HG02798 (cell line): Measurements from ENCODE around the gene CD6.

Experiments
- ATAC-seq: cut with Tn5 transposase; IDR thresholded peaks from one replicate; pipeline ENCODE4 v1.9.1; 2021; ENCODE audit warnings: mild to moderate bottlenecking; ENCODE audit not compliant: unreplicated experiment, poor library complexity

Gene CD6

DNA sequence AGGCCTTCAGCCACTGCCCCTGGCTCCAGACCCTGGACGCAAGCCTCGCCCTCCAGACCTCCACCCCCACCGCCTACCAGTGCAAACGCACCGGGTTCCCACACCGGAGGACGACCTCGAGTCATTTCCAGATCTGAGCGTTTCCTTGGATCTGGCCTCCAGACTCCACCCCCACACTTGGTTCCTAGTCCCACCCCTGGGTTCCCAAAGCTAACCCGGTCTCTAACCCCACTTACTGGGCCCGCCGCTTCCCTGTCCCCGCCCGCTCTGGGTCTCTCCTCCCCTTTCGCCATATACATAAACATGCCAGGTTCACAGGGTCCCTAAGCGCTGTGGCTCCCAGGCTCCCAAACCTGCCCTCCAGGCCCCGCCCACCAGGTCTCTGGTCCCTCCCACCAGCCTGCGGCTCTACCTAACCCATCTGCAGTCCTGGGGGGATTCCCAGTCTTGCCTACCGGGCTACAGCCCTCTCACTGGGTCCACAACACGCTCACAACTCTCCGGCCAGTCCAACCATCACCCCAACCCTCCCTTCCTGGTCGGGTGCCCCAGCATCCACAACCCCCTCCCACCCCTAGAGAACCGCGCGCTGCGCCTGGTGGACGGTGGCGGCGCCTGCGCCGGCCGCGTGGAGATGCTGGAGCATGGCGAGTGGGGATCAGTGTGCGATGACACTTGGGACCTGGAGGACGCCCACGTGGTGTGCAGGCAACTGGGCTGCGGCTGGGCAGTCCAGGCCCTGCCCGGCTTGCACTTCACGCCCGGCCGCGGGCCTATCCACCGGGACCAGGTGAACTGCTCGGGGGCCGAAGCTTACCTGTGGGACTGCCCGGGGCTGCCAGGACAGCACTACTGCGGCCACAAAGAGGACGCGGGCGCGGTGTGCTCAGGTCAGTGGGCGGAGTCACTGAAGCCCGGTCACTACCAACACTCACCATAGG, 36.7 kb downstream of the CD6 start:
- no peak for ATAC-seq

DNA sequence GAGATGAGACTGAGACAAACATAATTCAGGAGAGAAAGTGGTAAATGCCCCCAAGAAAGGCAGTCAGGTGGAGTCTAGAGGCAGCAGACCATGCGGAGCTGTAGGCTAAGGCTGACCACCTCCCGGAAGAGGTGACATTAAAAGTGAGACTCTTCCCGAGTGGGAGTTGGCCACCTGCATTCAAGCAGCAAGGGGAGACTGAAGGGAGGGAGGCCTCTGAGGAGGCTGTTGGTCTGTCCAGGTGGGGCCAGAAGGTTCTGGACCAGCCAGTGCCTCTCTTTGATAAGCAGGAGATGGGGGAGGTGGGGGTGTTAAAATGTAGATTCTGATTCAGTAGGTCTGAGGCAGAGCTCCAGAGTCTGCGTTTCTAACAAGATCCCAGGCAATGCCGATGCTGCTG, 37.5 kb downstream of the CD6 start:
- ATAC-seq: no peak

DNA sequence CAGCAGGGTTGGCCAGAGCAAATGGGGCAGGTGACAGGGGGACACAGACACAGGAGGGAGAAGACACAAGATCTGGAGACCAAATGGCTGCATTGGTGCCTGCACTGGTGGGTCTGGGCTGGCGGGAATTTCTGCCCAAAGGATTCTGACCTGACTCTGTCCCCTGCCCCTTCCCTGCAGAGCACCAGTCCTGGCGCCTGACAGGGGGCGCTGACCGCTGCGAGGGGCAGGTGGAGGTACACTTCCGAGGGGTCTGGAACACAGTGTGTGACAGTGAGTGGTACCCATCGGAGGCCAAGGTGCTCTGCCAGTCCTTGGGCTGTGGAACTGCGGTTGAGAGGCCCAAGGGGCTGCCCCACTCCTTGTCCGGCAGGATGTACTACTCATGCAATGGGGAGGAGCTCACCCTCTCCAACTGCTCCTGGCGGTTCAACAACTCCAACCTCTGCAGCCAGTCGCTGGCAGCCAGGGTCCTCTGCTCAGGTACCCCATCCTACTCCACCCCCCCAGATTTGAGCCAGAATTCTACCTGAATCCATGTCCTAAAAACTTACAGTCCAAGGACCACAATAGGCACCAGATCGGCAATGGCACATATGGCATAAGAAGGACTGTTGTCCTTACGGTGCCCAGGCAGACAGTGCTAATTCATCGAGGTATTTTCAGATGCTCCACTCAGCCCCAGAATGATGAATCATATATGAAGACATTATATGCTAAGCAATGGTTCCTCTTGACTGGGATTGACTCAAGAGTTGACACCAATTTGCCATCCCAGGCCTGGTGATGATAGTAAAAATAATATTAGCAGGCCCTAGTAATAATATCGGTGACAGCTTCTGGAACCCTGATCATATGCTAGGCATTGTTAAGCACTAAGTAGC, 38.2 kb downstream of the CD6 start:
- no peak for ATAC-seq

DNA sequence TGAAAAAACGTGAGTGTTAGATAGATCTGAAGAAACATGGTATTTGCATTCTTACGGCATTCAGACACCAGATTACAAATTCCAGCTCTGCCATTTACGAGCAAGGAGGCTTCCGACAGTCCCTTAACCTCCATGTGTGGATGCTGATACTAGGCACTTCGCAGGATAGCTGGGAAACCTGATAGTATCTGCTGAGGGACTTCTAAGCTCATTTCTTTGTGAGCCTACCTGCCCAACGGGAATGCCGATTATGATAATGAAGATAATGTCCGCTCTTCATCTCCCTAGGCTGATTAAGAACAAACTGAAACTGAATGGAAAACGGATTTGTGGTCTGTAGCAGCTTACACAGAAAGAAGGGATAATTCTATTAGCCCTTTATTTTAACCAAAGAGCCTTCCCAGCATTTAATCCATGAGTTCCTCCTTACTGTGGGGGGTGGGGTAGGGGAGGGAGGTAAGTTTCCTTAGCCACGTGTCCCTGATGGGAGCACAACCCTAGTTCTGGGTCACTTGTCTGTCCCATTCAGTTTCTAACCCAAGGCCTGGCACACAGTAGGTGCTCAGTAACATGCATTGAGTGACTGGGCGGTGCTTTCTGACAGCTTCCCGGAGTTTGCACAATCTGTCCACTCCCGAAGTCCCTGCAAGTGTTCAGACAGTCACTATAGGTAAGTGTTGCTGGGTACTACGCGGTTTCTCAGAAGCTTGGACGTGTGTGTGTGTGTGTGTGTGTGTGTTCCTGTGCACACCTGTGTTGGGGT, 39.2 kb downstream of the CD6 start:
- ATAC-seq: no peak

DNA sequence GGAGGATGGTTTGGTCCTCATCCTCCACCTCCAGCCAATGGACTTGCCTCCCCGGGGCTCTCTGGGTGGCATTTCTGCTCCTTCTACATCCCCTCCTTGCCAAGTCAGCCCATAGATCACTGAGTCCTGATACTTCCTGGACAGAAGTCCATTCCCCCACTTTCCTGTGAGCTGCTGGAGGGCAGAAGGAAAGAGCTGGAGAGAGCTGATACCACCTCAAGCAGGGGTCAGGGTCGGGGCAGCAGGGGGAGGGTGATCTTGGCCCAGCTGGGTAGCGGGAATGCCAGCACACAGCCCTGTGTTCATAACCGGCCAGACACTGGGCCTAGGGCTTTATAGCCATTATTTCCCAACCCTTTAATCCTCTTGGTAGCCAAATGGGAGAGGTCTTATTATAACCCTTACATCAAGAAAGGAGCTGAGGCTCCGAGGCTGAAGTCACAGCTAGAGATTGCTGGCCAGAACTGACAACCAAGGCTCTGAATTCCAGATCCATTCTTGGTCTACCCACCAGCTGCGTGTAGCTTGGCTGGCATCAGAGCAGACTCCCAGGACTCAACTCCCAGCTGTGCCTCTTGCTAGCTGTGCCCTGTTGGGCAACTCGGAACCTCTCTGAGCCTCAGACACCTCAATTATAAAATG, 39.9 kb downstream of the CD6 start:
- no peak for ATAC-seq

DNA sequence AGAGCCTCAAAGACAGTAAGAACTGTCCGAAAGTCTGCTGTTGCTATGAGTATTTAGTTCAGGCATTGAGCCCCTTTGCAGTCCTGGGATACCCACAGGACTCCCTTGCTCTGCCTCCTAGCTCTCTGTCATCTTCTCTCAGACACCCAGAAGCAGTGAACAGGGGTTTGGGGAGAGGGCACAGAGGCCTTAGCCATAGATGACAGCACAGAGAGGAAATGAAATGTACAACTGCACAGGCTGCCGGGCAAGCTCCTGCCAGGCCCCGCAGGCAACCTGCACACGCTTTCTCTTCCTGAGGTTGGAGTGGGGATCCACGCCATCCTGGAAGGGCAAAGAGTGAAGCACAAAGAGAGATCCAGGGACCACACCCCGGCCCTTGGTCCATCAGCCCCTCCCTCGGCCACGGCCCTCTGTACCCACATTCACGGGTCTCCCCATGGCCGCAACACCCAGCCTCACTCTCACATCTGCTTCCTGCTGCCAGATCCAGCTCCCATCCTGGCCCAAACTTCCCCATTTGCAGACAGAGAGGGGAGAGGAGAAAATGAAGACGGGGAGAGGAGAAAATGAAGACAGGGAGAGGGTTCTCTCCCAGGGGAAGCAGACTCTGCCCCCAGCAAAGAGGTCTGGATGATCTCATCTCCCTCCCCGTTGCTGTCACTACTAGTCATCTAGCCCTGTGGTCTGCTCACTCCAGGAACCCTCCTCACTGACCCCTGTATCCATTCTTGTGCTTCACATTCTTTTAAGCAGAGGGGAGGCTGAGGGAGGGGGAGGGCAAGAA, 40.7 kb downstream of the CD6 start:
- no peak for ATAC-seq

DNA sequence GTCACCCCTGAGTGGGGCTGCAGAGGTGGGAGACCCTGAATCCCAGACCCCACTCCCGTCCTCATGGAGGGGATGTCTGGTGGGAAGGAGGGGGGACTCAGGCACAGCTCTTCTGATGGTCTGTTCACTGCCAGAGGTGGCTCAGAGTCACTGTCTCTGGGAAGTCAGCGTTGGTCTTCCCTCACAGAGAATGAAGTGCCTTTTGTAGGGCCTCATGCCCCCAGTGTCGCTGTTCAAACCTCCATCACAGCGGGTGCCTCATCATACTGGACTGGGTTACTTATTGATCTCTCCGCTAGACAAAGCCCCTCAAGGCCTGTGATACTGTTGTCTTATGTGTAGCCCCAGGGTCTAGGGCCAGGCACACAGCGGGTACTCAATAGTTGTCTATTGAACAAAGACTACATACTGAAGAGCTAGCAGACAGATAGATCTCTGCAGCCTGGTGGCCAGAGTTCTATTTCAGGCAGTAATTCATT, 41.3 kb downstream of the CD6 start:
- ATAC-seq: no peak

DNA sequence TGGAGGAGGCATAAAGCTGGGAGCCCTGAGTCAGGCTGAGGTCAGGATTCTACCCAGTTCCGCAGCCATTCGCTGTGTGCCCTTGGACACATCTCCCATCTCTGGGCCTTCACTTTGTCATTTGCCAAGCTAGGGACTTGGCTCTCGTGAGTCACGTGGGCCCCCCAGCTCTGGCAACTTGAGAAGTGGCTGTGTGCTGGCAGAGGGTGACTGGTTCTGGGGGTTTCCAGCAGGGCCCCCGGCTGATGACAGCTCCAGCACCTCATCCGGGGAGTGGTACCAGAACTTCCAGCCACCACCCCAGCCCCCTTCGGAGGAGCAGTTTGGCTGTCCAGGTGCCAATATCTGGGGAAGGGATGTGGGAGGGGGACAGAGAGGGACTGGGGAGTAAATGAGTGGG, 46.6 kb downstream of the CD6 start:
- no peak for ATAC-seq

DNA sequence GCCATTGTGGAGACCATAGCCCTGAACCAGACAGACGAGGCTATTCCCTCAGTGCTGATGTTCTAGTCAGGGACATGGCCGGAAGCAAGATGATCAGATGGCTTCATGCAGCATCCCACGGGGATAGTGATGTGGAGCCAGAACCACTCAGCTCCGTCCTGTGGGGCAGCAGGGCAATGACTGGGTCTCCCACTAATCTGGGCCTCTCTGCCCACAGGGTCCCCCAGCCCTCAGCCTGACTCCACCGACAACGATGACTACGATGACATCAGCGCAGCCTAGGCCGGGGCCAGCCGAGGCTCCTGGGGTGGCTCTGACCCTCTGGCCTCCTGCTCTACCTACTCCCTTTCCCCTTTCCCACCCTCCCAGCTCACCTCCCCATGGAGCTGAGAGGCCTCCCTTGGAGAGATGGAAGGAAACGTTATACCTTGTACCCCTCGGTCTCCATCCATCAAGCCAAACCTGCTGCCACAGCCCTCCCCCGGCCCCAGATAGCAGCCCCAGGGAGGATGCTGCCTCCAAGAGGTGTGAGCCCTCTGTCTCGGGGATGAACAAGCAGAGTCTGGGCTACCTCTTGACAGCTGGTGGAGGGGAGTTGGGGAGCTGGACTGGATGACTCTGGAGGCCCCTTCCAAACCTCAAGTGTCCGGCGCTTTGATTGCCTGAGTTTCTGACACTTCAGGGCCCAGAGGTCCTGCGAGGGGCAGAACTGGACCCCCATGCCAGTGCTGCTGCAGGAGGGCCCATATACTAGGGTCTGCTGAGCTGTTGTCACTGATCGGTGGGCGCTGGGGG, 47.8 kb downstream of the CD6 start:
- no peak for ATAC-seq

DNA sequence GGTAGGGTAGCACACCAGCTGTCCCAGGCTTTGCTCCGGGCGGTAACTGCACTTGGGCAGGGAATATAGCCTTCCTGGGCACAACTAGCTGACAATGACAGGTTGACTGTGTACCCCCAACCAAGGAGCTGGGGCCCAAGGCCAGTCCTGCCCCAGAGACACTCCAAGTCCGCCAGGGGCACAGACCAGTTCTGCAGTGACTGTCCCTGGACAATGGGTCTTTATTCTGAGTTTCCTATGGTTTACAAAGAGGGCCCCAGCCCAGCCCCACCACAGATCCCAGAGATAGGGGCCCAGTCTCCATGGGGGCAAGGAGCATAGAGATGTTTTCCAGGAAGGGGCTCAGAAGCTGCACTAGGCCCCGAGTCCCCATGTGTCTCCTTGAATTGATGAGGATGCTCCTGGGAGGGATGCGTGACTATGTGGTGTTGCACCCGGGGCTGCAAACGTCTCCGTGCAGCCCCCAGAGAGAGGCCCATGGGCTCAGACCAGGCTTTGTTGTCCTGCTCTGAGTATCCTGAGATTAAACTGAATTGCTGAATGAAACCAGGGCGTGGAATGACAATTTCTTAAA, 48.4 kb downstream of the CD6 start:
- no peak for ATAC-seq

DNA sequence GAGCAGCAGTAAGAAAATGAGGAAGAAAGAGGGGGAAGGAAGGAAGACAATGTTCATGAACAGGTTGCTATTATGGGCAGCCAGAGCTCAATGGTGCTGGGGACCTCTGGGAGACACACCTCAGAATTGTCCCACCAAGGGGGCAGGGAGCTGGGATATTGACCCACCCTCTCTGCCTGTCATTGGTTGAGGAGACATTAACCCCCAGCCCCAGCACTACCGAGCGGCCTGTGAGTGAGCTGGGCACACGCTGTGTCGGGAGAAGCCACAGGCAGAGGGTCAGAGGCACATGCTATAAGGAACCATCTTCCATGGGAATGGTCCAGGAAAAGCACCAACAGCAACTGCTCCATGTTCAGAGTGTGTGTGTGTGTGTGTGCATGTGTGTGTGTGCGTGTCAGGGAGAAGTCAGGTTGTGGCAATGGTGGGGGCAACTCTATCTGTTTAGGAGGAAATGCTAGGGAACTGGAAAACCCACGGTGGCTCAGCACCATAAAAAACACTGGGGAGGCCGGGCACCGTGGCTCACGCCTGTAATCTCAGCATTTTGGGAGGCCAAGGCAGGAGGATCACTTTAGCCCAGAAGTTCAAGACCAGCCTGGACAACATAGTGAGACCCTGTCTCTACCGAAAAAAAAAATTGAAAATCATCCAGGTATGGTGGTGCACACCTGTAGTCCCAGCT, 49.2 kb downstream of the CD6 start:
- no peak for ATAC-seq

DNA sequence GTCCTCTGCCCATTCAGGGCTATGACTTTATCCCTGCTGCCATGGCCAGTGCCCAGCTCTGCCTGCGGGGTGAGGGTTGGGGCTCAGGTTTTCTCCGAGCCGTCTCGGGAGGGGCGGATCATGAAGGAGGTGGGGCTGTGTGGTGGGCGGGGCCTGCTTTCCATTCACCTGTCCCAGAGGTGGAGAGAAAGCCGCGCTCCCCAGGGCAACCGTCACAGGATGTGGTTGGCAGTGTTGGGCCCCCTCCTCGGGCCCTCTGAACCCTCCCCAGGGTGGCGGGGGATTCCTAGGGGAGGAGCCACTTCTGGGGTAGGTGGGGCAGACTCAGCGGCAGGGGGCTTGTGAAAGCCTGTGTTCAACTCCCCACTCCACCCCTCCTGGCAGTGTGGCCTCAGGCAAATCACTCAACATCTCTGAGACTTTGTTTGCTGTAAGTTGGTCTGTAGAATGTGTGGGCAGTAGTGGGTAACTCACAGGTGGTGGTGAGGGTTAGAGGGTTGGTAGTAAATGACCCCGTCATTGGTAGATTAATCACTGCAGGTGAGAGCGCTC, 50.3 kb downstream of the CD6 start:
- ATAC-seq: no peak

DNA sequence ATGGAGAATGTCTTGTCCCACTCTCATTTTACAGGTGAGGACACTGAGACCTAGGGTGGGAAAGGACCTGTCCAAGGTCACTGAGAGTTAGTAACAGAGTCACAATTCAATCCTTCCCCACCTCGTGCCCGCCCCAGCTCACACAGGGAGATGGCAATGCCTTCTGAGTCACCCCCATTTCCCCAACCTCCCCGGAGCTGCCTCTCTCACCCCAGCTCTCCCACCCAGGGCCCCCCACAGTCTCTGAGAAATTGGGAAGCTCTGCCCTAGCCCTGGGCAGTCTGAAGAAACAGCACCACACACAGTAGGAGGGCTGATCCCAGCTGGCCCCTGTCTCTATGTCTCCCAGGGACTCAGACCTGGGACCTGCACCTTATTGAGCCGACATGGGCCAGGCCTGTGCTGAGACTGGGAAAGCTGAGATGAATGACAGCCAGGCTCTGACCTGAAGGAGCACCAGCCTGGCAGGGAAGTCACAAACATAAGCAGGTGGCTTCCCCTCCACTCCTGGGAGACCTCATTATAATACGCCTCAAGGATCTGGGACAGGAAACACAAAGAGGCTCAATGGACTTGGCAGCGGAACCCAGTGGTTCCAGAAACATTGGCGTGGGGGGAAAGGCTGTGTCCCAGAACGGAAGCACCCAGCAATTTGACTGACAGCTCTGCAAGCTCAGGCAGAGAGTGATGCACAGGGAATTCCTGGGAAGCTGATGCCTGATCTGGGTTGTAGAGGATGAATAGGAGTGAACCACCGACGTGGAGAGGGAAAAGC, 51.0 kb downstream of the CD6 start:
- ATAC-seq: no peak

DNA sequence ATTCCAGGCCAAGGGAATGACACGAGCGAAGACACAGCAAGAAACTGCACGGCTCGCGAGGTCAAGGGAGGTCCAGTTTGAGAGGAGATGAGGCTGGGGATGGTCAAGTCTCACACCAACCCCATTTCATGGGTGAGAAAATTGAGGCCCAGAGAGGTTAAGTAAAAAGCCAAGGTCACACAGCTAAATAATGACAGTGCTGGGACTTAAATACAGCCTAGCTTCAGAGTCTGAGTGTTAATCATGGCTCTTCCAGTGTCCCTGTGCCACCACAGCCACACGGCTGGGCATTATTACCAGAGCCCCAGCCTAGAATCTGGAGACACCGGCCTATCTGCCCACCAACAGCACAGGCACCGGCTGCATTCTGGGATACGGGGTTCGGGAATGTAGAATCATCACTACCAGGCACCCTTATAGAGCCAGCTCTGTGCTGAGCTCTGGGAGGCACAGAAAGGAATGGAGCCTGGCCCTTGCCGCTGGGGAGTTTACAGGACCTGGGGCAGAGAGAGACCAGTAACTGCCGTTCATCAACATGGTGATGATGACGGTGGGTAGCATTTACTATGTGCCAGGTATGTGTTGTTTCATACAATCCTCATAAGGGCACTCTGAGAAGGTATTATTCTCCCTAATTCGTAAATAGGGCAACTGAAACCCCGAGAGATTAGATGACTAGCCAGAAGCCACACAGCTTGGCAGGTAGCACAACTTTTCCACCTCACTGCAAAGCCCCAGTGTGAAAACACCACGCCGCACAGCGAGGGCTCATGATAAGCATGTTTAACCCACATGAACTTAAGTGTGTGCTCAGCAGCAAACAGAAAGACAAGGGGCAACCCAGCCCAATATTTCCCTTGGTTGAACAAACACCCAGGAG, 51.8 kb downstream of the CD6 start:
- no peak for ATAC-seq

DNA sequence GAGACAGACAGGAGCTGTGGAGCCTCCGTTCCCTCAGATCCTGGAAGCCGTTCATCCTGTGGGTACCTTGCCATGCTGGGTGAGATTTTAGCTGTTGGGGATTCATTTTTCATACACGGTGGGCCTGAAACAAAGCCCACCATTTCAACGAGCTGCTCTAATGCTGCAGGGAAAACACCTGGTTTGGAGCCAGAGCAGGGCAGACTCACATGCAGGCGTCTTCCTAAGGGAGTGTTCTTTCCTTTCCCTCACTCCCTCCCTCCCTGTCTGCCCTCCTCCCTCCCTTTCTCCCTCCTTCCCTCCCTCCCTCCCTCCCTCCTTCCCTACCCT, 52.5 kb downstream of the CD6 start:
- no peak for ATAC-seq
